ENCODE data around the gene THEM4.

DNA sequence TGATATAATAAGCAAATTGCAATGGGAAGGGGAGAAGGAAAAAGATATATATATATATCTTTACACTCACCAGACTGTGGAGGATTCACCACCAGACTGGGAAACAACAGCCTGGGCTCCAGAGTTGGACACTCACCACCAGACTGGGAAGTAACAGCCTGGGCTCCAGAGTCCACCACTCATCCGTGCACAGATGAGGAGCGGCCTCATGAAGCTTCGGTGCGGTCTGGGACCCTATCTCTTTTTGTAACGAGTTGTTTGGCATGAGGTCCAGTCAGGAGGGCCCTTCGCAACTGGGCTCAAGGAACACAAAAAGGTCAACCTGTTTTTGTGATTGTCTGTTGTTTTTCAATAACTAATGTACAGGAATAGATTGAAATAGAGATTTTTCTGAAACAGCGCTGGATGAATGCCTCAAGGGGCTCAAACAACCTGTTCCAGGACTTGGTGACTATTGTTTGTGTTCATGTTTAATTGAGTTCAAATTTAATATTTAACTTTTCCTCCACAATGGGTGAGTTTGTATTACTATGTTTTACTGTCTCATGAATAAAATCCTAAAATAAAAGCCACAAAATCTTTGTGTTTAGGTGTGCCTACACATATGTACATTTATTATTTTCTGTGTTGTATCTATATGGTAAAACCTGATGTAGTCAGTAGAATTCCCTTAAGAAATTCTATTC, 44.2 kb upstream of the THEM4 start:
- TF ChIP-seq, protein P1, sequence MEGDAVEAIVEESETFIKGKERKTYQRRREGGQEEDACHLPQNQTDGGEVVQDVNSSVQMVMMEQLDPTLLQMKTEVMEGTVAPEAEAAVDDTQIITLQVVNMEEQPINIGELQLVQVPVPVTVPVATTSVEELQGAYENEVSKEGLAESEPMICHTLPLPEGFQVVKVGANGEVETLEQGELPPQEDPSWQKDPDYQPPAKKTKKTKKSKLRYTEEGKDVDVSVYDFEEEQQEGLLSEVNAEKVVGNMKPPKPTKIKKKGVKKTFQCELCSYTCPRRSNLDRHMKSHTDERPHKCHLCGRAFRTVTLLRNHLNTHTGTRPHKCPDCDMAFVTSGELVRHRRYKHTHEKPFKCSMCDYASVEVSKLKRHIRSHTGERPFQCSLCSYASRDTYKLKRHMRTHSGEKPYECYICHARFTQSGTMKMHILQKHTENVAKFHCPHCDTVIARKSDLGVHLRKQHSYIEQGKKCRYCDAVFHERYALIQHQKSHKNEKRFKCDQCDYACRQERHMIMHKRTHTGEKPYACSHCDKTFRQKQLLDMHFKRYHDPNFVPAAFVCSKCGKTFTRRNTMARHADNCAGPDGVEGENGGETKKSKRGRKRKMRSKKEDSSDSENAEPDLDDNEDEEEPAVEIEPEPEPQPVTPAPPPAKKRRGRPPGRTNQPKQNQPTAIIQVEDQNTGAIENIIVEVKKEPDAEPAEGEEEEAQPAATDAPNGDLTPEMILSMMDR (IDR thresholded peaks at IDR 0.05): no peak
- no peak for TF ChIP-seq POLR2A (IDR thresholded peaks at IDR 0.05)

Measured in breast epithelium (tissue), 3 donors.